Ovary (tissue), 9 donors: Measurements from ENCODE around the gene VSTM1. TPM values are rescaled to one million over a fixed set of nuclear protein-coding genes. Genes with fewer than 3 reads are reported as not detected.

Source experiments
- DNase-seq, 5 donors: peaks; one replicate each; pipeline ENCODE4 v3.0.0-alpha.2; 2019 to 2020
- H3K27ac ChIP-seq, 2 donors: fragments of 200-600 bp; one replicate each; pipeline versions ENCODE4 v1.5.1 to v1.8.0; 2019 to 2022
- H3K27me3 ChIP-seq: fragments of 200-600 bp; one replicate; pipeline ENCODE4 v1.8.0; 2022
- H3K36me3 ChIP-seq: fragments of 200-600 bp; sonication (generic); one replicate; pipeline ENCODE4 v1.5.1; 2019
- H3K4me1 ChIP-seq: one replicate; pipeline ENCODE4 v1.8.1; 2013; ENCODE audit warnings: mild to moderate bottlenecking, moderate library complexity; ENCODE audit not compliant: insufficient read depth
- H3K4me3 ChIP-seq: fragments of 200-600 bp; sonication (generic); one replicate; pipeline ENCODE4 v1.5.1; 2017
- H3K9me3 ChIP-seq, 2 donors: fragments of 200-600 bp in 1 of 2; sonication (generic) in 1 of 2; one replicate each; pipeline versions ENCODE4 v1.5.1 to v1.8.1; 2013 to 2019; ENCODE audit warnings: mild to moderate bottlenecking in 1 of 2, moderate library complexity in 1 of 2
- CTCF ChIP-seq, 3 donors: fragments of 450-650 bp in 2 of 3; fragments of 200-600 bp in 1 of 3; IDR thresholded peaks; one replicate each; pipeline versions ENCODE4 v1.5.1 to v1.8.0; 2016 to 2022; ENCODE audit warnings: antibody characterized with exemption in 3 of 3, mild to moderate bottlenecking in 1 of 3
- EP300 ChIP-seq: sonication (generic); formaldehyde crosslinking; IDR thresholded peaks from one replicate; pipeline ENCODE4 v1.6.1; 2017; ENCODE audit warnings: antibody characterized with exemption
- POLR2A ChIP-seq: fragments of 450-650 bp; IDR thresholded peaks from one replicate; pipeline ENCODE4 v1.6.1; 2017; ENCODE audit warnings: antibody characterized with exemption, mild to moderate bottlenecking, moderate library complexity
- WGBS, 3 donors: extraction: QIAGEN DNeasy Blood & Tissue Kit in 1 of 3; methylation state at CpG; one replicate each; pipeline versions ENCODE4 v1.1.5 to v1.1.7; 2013 to 2017; 5-methylcytosine and 5-hydroxymethylcytosine counted together
- intact Hi-C, 4 donors: fragments of 100-400 bp; cut with DNase I; formaldehyde crosslinking; loops; one replicate each; pipeline versions ENCODE4 v1.11.0 to v1.15.1; 2022 to 2023
- polyA plus RNA-seq, 2 donors: library from polyadenylated mRNA; stranded (reverse); fragments of 200-250 nt in 1 of 2; fragments of 350-450 nt in 1 of 2; fragmentation: Illumina TruSeq in 1 of 2; extraction: RNeasy Lipid Tissue Mini Kit (QIAGEN cat#74804) in 1 of 2; gene quantifications; one replicate each; pipeline ENCODE4 v1.2.3, GENCODE V29; 2013 to 2014
- total RNA-seq, 7 donors: library from RNA; depleted of rRNA in 2 of 7; stranded (reverse); fragments of >200 nt in 2 of 7; fragmentation: NEBNext Ultra II Directional in 3 of 7; extraction: Animal tissue kit (Norgen Biotek cat#: 25700) in 3 of 7; gene quantifications; one replicate each; pipeline versions ENCODE4 v1.1.0 to v1.2.4, GENCODE V29; 2016 to 2023
- donor health status: DM: no; HTN: no; CAD: no; lungs with moderate emphysema.
- donor health status: DM: no; HTN: no; CAD: no.
- donor health status: Bipolar disorder and iron deficiency.
- donor health status: DM: yes; HTN: yes; CAD: no.
- donor health status: DM: no; HTN: no; CAD: no.
- donor health status: DM: yes; HTN: yes; CAD: no.

The VSTM1 gene
- total and polyA plus RNA-seq, 9 donors, result not detected

- no peak for TF ChIP-seq EP300
- TF ChIP-seq POLR2A, result no peak
- no peak for TF ChIP-seq CTCF (IDR thresholded peaks at IDR 0.05)
- intact Hi-C loops, result no loop called here
- peaks cover 7% of the 10 kb centered on the region for H3K4me1 ChIP-seq
- 80 to 89% (median 83%) methylated on average over 17 of the region's 17 CpGs for WGBS, 3 donors
- H3K9me3 ChIP-seq, result peaks cover 0 to 3% of the 10 kb centered on the region in 2 donors
- H3K27me3 ChIP-seq, result no peaks in the 10 kb centered on the region
- no peak for DNase-seq
- H3K36me3 ChIP-seq, result no peaks in the 10 kb centered on the region
- no peak overlapping the region for H3K27ac ChIP-seq
- no peak overlapping the region for H3K4me3 ChIP-seq
Observed at GRCh38 chr19:54094426-54095000, 30.8 kb upstream of the VSTM1 start.

GRCh38 chr19:54084410-54084809, 20.7 kb upstream of the VSTM1 start:
- no peak overlapping the region for H3K4me3 ChIP-seq
- no peak for DNase-seq
- TF ChIP-seq EP300, result no peak
- no peak for TF ChIP-seq POLR2A
- no peak for TF ChIP-seq CTCF (IDR thresholded peaks at IDR 0.05)
- WGBS, 3 donors, result 76 to 87% (median 84%) methylated on average over 3 of the region's 3 CpGs
- no peaks in the 10 kb centered on the region for H3K9me3 ChIP-seq
- H3K4me1 ChIP-seq, result no peaks in the 10 kb centered on the region
- no peaks in the 10 kb centered on the region for H3K27me3 ChIP-seq
- H3K27ac ChIP-seq, result no peak overlapping the region
- no peaks in the 10 kb centered on the region for H3K36me3 ChIP-seq
- intact Hi-C loops, result no loop called here

GRCh38 chr19:54081032-54081431, 17.3 kb upstream of the VSTM1 start, which contains the start of gene TARM1:
Gene TARM1 (minus strand): TSS chr19:54081365. CDS start chr19:54081340, 25 bp downstream.
- Histone ChIP-seq H3K4me3 (no peak within 1 kb of the TSS), H3K4me1 (no peaks in the 10 kb centered on the region), H3K9me3 (no peaks in the 10 kb centered on the region), H3K27ac (no peak within 1 kb of the TSS), H3K36me3 (no peaks in the 10 kb centered on the region), H3K27me3 (no peaks in the 10 kb centered on the region)
- DNase-seq, result no peak
- WGBS, 3 donors, result 78 to 88% (median 80%) methylated on average over 7 of the region's 7 CpGs
- TF ChIP-seq EP300 (no peak), POLR2A (no peak), CTCF (IDR thresholded peaks at IDR 0.05) (no peak)
- intact Hi-C loops, result no loop called here

- H3K9me3 ChIP-seq, result no peaks in the 10 kb centered on the region
- H3K4me3 ChIP-seq, result no peak overlapping the region
- no peaks in the 10 kb centered on the region for H3K27me3 ChIP-seq
- H3K4me1 ChIP-seq, result no peaks in the 10 kb centered on the region
- no peak overlapping the region for H3K27ac ChIP-seq
- intact Hi-C loops, result no loop called here
- WGBS, 3 donors, result 69 to 81% (median 70%) methylated on average over 5 of the region's 5 CpGs
- DNase-seq, result no peak
- TF ChIP-seq CTCF (IDR thresholded peaks at IDR 0.05) (no peak), POLR2A (no peak), EP300 (no peak)
- no peaks in the 10 kb centered on the region for H3K36me3 ChIP-seq
Observed at GRCh38 chr19:54077334-54077733, 13.6 kb upstream of the VSTM1 start.
